Measurements from ENCODE around the gene CD276.
"Not testable (repeated sequence)": the region's sequence is repeated elsewhere in the genome, so short reads cannot be mapped to it uniquely, and the experiment has no call there.

Gene CD276

GRCh38 chr15:73714695-73715301 is 30.6 kb downstream of the CD276 start:
- DNase-seq, result no peak

DNA sequence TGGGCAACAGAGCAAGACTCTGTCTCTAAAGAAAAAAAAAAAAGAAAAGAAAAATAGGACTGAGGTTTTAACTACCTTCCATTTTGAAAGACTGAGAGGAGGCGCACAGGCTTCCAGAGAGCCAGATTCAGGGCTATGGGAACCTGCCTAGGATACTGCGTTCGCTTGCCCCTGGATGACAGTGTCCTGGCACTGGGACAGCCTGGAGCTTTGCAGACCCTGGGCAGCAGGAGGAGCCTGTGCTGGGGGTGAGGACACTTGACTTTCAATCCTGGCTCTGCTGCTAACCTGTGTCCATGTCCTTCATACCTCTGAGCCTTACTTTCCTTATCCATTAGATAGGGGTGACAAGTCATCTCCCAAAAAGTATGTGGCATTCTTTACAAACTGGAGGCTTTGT is 31.2 kb downstream of the CD276 start:
- no peak for DNase-seq

DNA sequence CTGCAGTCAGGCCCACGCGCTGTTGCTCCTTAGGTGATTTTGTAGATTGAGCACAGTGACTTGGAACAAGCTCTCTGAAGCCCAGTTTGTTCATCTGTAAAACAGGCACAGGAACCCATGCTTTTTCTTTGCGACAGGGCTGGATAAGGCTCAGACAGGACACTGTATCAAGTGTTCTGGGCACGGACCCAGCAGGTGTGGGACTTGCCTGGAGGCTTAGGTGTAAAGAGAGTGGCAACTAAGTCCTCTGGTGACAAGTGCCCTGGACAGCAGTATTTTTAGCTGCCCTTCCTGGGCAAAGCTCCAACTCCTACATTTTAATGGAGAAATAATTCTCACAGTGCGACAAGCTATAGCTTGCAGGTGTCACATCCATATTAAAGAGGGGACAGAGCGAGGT is 32.2 kb downstream of the CD276 start:
- DNase-seq, result no peak

- DNase-seq, result no peak
Measured at GRCh38 chr15:73717206-73717605, 33.0 kb downstream of the CD276 start.

GRCh38 chr15:73717802-73718201 is 33.6 kb downstream of the CD276 start:
- DNase-seq, result no peak

- no peak for DNase-seq
Measured at GRCh38 chr15:73718694-73719093, 34.5 kb downstream of the CD276 start.

DNA sequence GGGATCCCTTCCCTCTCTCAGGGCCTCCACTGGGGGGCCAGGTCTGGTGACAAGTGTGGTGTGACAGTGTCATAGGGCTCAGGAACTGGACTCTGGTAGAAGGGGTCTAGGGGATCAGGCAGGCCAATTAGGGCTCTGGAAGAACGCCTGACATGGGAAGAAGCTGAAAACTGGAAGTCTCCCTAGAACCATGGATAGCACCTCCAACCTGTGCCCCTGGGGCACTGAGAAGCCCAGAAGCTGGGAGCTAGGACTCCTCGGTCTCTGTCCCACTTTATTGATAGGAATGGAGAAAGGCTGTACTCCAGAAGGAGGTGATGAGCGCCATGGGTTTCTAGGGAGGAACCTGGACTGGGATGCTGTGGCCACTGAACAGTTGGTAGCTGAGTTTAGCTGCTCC is 38.2 kb downstream of the CD276 start:
- DNase-seq, result no peak

DNA sequence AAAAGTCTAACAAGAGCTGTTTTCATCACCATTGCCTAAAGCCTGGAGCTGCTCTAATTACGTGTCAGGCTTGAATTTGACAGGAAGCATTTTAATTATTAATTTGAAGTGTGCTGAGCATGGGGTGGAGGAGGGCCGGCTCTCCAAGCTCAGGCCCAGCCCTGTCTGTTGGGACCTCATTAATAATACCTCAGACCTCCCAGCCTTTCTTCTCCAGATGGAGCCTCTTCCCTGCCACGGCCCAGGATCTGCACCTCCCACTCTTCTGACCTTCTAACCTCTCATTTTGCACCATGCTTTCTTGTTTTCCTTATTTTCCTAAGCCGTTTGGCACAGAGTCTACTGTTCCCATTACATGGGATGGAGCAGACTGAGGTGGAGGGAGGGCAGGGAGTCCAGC is 39.0 kb downstream of the CD276 start:
- DNase-seq, result no peak

DNA sequence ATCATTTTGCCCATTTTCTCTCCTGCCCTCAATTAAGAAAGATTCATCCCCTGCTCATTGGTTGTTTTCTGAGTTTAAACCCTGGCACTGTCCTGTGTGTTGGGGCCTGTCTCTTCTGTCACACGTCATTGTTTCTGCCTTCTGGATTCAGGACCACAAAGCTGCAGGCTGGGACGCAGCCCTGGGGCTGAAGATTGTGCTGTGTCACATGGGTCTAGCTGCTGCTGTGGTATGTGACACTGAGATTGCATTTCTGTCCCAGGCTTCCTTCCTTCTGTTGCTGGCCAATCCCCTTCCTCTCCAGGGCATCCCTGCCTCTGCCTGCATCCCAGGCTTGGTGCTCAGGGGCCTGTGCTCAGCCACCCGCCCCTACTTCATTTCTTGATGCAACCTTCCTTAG is 40.0 kb downstream of the CD276 start:
- no peak for DNase-seq

DNA sequence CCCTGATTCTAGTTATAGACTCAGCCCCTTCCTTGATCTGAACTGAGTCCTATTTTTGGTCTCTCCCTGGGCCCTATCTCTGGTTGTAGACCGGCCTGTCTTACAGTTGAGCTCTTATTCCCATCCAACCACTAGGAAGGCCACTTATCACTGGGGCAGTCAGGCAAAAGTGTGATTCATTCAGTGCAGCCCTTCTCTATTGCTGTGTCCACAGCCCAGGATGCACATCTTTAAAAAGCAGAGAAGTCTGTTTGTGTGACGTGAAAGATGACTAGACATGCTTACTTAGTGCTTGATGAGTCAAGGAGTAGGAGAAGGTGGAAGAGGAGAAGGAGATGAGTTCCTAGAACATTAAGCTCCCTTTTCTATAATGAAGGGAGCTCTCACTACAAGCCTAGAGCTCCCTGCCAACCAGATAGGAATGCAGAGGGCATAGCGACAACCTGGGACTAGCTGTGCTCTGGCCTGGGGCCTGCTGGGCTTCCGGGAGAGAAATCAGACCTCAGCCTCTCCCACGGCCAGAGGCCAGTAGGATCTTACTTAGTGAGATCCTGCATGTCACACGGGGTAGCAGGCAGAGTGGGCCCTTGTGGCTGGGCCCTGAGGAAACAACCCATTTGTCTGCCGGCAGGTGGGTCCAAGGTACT is 43.3 kb downstream of the CD276 start:
- DNase-seq, result no peak

DNA sequence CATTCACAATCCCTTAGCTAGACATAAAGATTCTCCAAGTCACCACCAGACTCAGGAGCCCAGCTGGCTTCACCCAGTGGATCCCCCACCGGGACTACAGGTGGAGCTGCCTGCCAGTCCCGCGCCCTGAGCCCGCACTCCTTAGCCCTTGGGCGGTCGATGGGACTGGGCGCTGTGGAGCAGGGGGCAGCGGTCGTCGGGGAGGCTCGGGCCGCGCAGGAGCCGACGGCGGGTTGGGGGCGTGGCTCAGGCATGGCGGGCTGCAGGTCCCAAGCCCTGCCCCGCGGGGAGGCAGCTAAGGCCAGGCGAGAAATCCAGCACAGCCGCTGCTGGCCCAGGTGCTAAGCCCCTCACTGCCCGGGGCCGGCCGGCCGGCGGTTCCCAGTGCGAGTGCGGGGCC is 47.9 kb downstream of the CD276 start:
- not testable (repeated sequence) for DNase-seq

DNA sequence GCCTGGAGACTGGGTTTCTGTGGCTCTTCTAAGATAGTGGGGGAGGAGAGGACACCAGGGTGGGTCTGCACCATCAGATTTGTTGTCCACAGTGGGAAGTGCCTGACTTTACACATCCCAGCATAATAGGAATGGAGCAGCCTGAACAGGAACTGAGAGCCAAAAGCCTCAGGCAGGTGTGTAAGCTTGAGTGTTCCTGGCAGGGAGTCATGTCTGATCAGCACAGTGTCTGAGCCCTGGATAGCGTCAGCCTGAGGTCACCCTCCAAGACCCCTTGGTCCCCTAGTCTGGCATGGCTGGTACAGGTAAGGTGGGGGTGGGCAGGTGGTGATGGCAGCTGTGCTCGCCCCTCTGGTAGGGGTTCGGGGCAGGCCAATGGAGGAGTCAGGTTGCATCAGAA is 48.7 kb downstream of the CD276 start:
- no peak for DNase-seq

GRCh38 chr15:73737535-73737934 is 53.4 kb downstream of the CD276 start:
- DNase-seq, result no peak

DNA sequence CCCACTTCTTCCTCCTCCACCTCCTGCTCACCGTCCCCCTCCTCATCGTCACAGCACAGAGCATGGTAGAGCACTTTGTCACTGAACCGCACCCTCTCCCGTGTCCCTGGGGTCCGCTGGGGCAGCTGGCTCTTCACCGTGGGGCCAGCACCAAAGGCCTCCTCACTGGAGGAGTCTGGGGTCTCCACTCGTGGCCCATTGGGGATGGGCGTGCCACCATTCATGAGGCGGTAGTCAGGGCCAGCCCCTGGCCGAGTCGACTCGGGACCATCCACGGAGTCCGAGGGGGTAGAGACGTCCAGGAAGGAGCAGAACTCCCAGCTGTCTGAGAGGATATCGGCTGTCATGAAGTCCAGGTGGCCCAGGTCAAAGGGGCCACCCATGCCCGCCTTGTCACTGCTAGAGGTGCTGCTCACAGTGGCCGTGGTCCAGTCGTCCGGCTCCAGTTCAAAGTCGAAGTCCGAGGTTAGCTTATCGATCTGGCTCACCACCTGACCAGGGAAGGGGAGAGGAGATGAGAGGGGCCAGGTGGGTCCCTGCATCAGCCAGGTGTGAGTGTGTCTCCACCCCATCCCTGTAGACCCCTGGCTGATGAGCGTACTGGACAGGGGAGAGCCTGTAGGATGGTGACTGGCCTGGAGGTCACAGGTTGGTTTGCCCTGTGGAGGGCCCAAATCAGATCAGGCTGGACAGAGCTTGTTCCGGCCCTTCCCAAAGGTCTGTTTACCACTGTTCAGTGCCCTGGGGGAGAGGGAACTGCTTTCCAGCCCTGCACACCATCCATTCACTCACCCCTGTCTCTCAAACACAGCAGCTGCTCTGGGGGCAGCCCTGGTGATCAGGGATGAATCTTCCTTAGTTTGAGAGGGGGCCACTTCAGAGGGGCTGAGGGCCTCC is 56.2 kb downstream of the CD276 start:
- DNase-seq, result no peak

DNA sequence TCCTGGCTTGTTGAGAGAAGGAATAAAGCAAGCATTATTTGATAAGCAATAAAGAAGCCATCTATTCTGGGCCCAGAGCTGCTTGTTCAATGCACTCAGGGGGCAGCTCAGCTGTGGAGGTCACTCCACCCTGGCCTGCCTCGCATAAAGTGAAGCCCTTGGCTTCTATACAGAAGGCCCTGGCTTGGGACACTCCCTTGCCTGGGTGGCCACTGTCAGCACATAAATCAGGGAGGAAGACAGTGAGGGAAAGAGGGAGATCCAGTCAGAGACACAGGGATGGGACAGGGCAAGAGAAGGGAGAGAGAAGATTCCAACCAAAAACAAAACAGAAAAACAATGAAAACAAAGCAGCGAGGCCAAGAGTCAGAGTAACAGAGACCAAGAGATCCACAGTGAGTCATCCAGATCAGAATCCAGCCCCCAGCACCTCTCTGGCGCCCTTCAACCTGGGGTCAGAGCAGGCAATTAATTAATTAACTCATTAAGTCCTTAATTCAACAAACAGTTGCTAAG is 57.2 kb downstream of the CD276 start:
- DNase-seq, result no peak

- no peak for DNase-seq
Measured at GRCh38 chr15:73744293-73744692, 60.1 kb downstream of the CD276 start.

DNA sequence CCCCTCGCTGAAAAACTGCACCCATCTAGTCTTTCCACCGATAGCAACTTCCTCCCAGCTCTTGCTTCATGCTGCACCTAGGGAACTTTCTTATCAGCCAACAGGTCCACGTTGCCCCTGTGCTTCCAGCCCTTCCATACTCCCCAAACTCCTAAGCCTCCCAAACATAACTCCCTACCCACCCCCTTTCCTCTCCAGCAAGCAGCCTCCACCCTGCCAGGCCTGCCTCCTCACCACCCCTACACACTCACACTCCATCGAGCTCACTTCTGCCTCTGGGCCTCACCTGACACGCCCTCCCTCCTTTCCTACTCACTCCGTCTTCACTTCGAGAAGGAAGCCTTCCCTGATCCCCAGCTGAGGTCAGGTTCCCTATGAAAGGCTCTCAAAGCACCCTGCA is 60.9 kb downstream of the CD276 start:
- no peak for DNase-seq

- DNase-seq, result no peak
Measured at GRCh38 chr15:73746261-73746660, 62.1 kb downstream of the CD276 start.

DNA sequence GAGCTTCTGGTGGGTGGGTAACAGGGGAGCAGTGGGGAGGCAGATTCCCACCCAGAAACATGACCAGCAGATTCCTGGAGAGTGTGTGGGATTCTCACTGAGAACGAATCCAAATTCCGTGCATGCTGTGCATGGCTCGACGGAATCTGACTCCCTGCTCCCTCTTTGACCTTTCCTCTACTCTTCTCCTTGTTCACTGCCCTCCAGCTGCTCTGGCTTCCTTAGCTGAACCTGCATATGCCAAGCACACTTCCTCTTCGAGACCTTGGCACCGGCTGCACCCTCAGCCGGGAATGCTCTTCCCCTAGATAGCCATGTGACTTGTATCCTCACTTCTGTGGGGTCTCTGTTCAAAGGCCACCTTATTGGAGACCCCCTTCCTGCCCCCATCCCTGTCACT is 62.7 kb downstream of the CD276 start:
- no peak for DNase-seq

- DNase-seq, result no peak
Measured at GRCh38 chr15:73747847-73748590, 63.8 kb downstream of the CD276 start.

- no peak for DNase-seq
Measured at GRCh38 chr15:73748730-73749129, 64.5 kb downstream of the CD276 start.

- no peak for DNase-seq
Measured at GRCh38 chr15:73749533-73749932, 65.3 kb downstream of the CD276 start.

DNA sequence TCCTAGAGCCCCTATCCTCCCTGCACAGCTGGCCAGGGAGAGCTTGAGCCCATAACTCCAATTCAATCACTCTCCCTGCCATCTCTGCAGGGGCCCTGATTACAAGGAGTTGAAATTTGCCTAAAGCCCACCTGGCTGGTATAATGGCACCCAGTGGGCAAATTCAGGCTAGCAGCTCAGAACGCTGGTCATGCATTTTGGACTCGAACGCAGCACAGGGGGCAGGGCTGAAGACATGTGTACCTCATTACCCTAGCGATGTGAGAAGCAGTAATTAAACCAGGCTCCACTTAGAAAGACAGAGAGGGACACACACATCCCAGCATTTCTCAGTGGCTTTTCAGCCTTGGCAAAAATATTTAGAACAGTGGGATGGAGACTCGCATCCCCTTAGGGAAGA is 65.8 kb downstream of the CD276 start:
- DNase-seq, result no peak

Measured in SHP77 treated with DMSO at 0.1 percent for 48 hours (cell line).